ENCODE measurements around the gene COL9A3. TPM values are rescaled to one million over a fixed set of nuclear protein-coding genes. Genes with fewer than 3 reads are reported as not detected.

The COL9A3 gene
- total RNA-seq, 3 donors from 2014 or later (not counting 1 experiment from before 2014, with no cell fraction given): 1.9 TPM; not detected in 2

DNA sequence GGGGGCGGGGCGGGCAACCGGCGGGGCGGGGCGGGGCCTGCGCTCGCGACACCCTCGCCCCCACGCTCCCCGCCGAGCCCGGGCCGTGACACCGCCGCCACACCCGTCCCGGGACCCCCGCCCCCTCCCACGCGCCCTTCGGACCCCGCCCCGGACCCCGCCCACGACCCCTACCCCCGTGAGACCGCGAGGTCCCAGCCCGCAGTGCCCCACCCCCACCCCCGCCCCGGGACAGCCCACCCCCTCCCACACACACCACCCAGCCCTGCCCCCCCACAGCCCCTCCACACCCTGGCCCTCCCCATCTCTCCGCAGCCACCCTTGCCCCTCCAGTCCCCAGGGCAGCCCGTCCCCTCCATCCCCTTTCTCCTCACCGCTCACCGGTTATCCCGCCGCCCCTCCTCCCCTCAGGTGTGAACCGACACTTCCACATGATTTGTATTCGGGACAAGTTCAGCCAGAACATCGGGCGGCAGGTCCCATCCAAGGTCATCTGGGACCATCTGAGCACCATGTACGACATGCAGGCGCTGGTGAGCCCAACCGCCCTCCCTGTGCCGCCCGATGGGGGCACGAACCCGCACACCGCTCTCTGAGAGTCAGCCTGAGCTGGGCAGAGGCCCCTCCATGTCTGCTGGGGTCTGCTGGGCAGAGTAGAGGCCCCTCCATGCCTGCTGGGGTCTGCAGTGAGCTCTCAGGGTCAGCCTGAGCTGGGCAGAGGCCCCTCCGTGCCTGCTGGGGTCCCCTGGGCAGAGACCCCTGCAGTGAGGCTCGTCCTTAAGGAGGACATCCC lies 20.0 kb upstream of the COL9A3 start:
- Histone ChIP-seq H3K27me3 (ENCODE audit: control insufficient read depth, insufficient read depth, low read length) (no peaks in the 10 kb centered on the region), H3K27ac (ENCODE audit: low read length) (no peak overlapping the region), H3K4me3 (ENCODE audit: low read length) (peak overlapping the region; percentile 23), H3K9me3 (ENCODE audit: control insufficient read depth, insufficient read depth, low read length) (no peaks in the 10 kb centered on the region), H3K36me3 (ENCODE audit: control insufficient read depth, insufficient read depth, low read length) (peaks cover 28% of the 10 kb centered on the region), H3K4me1 (ENCODE audit: control insufficient read depth, insufficient read depth, low read length) (peaks cover 36% of the 10 kb centered on the region)
- DNase-seq (peak in 1 of 2 donors; percentile 32), ATAC-seq (no peak)
- intact Hi-C loops (cut with micrococcal nuclease): no loop called here
- H3K36me3 Mint-ChIP-seq: no peaks in the 10 kb centered on the region
- peaks cover 21 to 60% of the 10 kb centered on the region in 2 donors for H3K4me1 Mint-ChIP-seq
- peak overlapping the region; percentile 73 for H3K4me3 Mint-ChIP-seq
- WGBS (ENCODE audit: insufficient coverage): 33% methylated on average over 40 of the region's 53 CpGs
- peak overlapping the region; percentile 38 to 81 for H3K27ac Mint-ChIP-seq
- H3K9me3 Mint-ChIP-seq: no peaks in the 10 kb centered on the region
- TF ChIP-seq, protein P1, sequence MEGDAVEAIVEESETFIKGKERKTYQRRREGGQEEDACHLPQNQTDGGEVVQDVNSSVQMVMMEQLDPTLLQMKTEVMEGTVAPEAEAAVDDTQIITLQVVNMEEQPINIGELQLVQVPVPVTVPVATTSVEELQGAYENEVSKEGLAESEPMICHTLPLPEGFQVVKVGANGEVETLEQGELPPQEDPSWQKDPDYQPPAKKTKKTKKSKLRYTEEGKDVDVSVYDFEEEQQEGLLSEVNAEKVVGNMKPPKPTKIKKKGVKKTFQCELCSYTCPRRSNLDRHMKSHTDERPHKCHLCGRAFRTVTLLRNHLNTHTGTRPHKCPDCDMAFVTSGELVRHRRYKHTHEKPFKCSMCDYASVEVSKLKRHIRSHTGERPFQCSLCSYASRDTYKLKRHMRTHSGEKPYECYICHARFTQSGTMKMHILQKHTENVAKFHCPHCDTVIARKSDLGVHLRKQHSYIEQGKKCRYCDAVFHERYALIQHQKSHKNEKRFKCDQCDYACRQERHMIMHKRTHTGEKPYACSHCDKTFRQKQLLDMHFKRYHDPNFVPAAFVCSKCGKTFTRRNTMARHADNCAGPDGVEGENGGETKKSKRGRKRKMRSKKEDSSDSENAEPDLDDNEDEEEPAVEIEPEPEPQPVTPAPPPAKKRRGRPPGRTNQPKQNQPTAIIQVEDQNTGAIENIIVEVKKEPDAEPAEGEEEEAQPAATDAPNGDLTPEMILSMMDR (IDR thresholded peaks at IDR 0.05): no peak
- no peaks in the 10 kb centered on the region for H3K27me3 Mint-ChIP-seq (ENCODE audit: low read depth in 2 of 2)

DNA sequence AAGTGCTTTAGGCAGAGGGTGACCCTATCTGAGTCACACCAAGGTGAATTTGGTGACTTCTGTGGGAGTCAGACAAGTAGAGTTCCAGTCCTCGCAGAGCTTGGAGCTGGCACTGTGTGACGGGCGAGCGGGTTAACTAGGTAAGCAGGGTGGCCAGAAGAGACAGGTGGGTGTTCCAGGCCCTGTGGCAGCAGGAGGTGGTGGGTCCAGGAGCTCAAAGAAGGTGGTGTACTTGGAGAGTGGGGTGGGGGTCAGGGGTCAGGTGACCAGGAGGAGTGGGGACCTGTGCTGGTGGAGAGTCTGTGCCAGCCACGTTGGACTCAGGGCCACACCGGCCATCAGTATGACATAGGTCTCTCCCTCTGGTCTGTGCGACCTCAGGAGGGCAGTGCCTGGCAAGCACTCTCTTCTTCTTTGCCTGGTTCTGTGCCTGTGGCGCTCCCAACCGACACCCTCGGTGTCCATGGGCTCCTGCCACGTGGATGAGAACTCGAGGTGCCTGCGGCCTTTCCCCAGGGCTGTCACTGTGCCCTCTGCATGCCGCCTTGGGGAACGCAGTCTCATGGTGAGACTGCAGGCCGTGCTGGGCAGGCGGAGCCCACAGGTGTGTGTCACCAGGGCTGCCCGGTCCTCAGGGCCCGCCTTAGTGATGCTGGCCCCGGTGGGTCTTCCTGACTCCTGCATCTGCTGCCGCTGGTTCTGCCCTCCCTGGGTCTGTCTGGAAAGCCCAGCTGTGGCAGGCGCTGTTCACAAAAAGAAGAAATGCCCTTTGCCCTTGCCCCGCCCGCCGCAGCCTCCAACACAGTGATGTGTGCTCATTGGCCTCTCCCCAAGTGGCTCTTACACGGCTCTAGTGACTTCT lies 18.9 kb upstream of the COL9A3 start:
- WGBS (ENCODE audit: insufficient coverage): 93% methylated on average over 26 of the region's 26 CpGs

DNA sequence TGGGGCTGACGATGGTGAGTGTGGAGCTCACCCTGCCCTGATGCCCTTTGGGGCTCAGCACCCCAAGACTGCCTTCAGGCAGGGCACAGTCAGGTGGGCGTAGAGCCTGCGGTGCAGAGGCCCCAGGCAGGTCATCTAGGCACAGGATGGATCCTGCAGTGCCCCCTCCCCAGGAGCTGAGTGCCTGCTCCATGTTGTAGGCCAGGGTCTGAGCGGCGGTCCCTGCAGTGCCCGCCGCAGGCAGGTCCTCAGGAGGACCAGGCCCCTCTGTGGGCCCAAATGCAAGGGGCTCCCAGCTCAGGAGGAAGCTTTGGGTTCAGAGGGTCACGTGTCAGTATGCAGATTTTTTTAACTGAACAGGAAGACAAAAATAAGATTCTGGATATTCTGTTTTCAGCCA lies 17.8 kb upstream of the COL9A3 start:
- peaks cover 18 to 50% of the 10 kb centered on the region in 2 donors for H3K4me1 Mint-ChIP-seq
- peak overlapping the region in 1 of 2 donors; percentile 54 for H3K27ac Mint-ChIP-seq
- H3K4me1 ChIP-seq (ENCODE audit: control insufficient read depth, insufficient read depth, low read length): peaks cover 35% of the 10 kb centered on the region
- no peak overlapping the region for H3K27ac ChIP-seq (ENCODE audit: low read length)
- ATAC-seq: no peak
- 95% methylated on average over 8 of the region's 8 CpGs for WGBS (ENCODE audit: insufficient coverage)
- intact Hi-C loops (cut with micrococcal nuclease): no loop called here
- no peak overlapping the region for H3K4me3 Mint-ChIP-seq
- H3K4me3 ChIP-seq (ENCODE audit: low read length): no peak overlapping the region
- no peaks in the 10 kb centered on the region for H3K27me3 ChIP-seq (ENCODE audit: control insufficient read depth, insufficient read depth, low read length)
- H3K36me3 Mint-ChIP-seq: no peaks in the 10 kb centered on the region
- TF ChIP-seq, protein P1 (IDR thresholded peaks at IDR 0.05): no peak
- H3K27me3 Mint-ChIP-seq (ENCODE audit: low read depth in 2 of 2): no peaks in the 10 kb centered on the region
- no peaks in the 10 kb centered on the region for H3K9me3 Mint-ChIP-seq
- H3K9me3 ChIP-seq (ENCODE audit: control insufficient read depth, insufficient read depth, low read length): no peaks in the 10 kb centered on the region
- peaks cover 28% of the 10 kb centered on the region for H3K36me3 ChIP-seq (ENCODE audit: control insufficient read depth, insufficient read depth, low read length)
- no peak for DNase-seq

More for the DNA sequence above, 18.9 kb upstream of the COL9A3 start:
- H3K4me3 ChIP-seq (ENCODE audit: low read length): no peak overlapping the region
- peak overlapping the region; percentile 54 to 81 for H3K27ac Mint-ChIP-seq
- H3K27me3 ChIP-seq (ENCODE audit: control insufficient read depth, insufficient read depth, low read length): no peaks in the 10 kb centered on the region
- H3K27me3 Mint-ChIP-seq (ENCODE audit: low read depth in 2 of 2): no peaks in the 10 kb centered on the region
- TF ChIP-seq, protein P1 (IDR thresholded peaks at IDR 0.05): no peak
- no peaks in the 10 kb centered on the region for H3K9me3 Mint-ChIP-seq
- H3K4me3 Mint-ChIP-seq: peak overlapping the region; percentile 73
- DNase-seq (no peak), ATAC-seq (no peak)
- intact Hi-C loops (cut with micrococcal nuclease): no loop called here
- H3K36me3 Mint-ChIP-seq: no peaks in the 10 kb centered on the region
- H3K9me3 ChIP-seq (ENCODE audit: control insufficient read depth, insufficient read depth, low read length): no peaks in the 10 kb centered on the region
- peaks cover 36% of the 10 kb centered on the region for H3K4me1 ChIP-seq (ENCODE audit: control insufficient read depth, insufficient read depth, low read length)
- H3K4me1 Mint-ChIP-seq: peaks cover 21 to 57% of the 10 kb centered on the region in 2 donors
- peaks cover 28% of the 10 kb centered on the region for H3K36me3 ChIP-seq (ENCODE audit: control insufficient read depth, insufficient read depth, low read length)
- no peak overlapping the region for H3K27ac ChIP-seq (ENCODE audit: low read length)

Measured in natural killer cell (primary cell).